ENCODE data around the gene SEC22A.

SEC22A gene

GRCh38 chr3:123294296-123294938 is 92.7 kb downstream of the SEC22A start:
- TF ChIP-seq ZFX (IDR thresholded peaks at IDR 0.05; ENCODE audit: borderline replicate concordance), result no peak
- no peak for TF ChIP-seq CTCF (IDR thresholded peaks at IDR 0.05)
- H3K27ac ChIP-seq, result no peak overlapping the region

GRCh38 chr3:123295171-123295900 is 93.6 kb downstream of the SEC22A start:
- TF ChIP-seq CTCF (IDR thresholded peaks at IDR 0.05) (no peak), ZFX (IDR thresholded peaks at IDR 0.05; ENCODE audit: borderline replicate concordance) (no peak)
- no peak overlapping the region for H3K27ac ChIP-seq

GRCh38 chr3:123295901-123296250 is 94.1 kb downstream of the SEC22A start:
- TF ChIP-seq CTCF (IDR thresholded peaks at IDR 0.05) (no peak), ZFX (IDR thresholded peaks at IDR 0.05; ENCODE audit: borderline replicate concordance) (no peak)
- no peak overlapping the region for H3K27ac ChIP-seq

- no peak for TF ChIP-seq CTCF (IDR thresholded peaks at IDR 0.05)
- no peak for TF ChIP-seq ZFX (IDR thresholded peaks at IDR 0.05; ENCODE audit: borderline replicate concordance)
- no peak overlapping the region for H3K27ac ChIP-seq
Measured at GRCh38 chr3:123296261-123296660, 94.5 kb downstream of the SEC22A start.

- TF ChIP-seq ZFX (IDR thresholded peaks at IDR 0.05; ENCODE audit: borderline replicate concordance) (no peak), CTCF (IDR thresholded peaks at IDR 0.05) (no peak)
- no peak overlapping the region for H3K27ac ChIP-seq
Measured at GRCh38 chr3:123296836-123297626, 95.3 kb downstream of the SEC22A start.

GRCh38 chr3:123297627-123297899 is 95.8 kb downstream of the SEC22A start:
- no peak for TF ChIP-seq ZFX (IDR thresholded peaks at IDR 0.05; ENCODE audit: borderline replicate concordance)
- peak; percentile 16; the same call in 1 of the 2 replicates for TF ChIP-seq CTCF (IDR thresholded peaks at IDR 0.05)

GRCh38 chr3:123298903-123299302 is 97.2 kb downstream of the SEC22A start:
- TF ChIP-seq CTCF (IDR thresholded peaks at IDR 0.05) (no peak), ZFX (IDR thresholded peaks at IDR 0.05; ENCODE audit: borderline replicate concordance) (no peak)
- no peak overlapping the region for H3K27ac ChIP-seq

More at GRCh38 chr3:123297627-123297899, 95.8 kb downstream of the SEC22A start:
- no peak overlapping the region for H3K27ac ChIP-seq

Measured in 22Rv1 (cell line).